Measurements from ENCODE around the gene ECHDC3. TPM values are rescaled to one million over a fixed set of nuclear protein-coding genes. Genes with fewer than 3 reads are reported as not detected.

The ECHDC3 gene
- total and polyA plus RNA-seq, 2 of the 8 experiments (the other 6 are each of a cell fraction or from before 2014, with no cell fraction given), result 15.6 to 19.9 TPM

- no peak for TF ChIP-seq CHD7 (IDR thresholded peaks at IDR 0.05; ENCODE audit: insufficient replicate concordance, low read length)
- TF ChIP-seq MAFK (IDR thresholded peaks at IDR 0.05; ENCODE audit: low read depth, low read length), result no peak
- TF ChIP-seq BRCA1 (IDR thresholded peaks at IDR 0.05; ENCODE audit: low read depth, low read length), result no peak
- TF ChIP-seq USF2 (IDR thresholded peaks at IDR 0.05; ENCODE audit: low read length), result no peak
- TF ChIP-seq POLR2A (IDR thresholded peaks at IDR 0.05; ENCODE audit: control extremely low read depth in 1 of 2, low read depth in 2 of 2, low read length in 2 of 2), result no peak
- TF ChIP-seq HDAC6 (IDR thresholded peaks at IDR 0.05; ENCODE audit: low read depth, low read length), result no peak
- TF ChIP-seq EZH2 (IDR thresholded peaks at IDR 0.05; ENCODE audit: low read depth, low read length, severe bottlenecking), result no peak
- no peak for TF ChIP-seq SIRT6 (IDR thresholded peaks at IDR 0.05; ENCODE audit: low read length)
- no peak for TF ChIP-seq TCF12 (IDR thresholded peaks at IDR 0.05; ENCODE audit: low read depth, low read length)
- no peak for TF ChIP-seq SP2 (IDR thresholded peaks at IDR 0.05; ENCODE audit: low read length)
- TF ChIP-seq KDM4A (IDR thresholded peaks at IDR 0.05; ENCODE audit: low read depth, low read length, severe bottlenecking), result no peak
Measured at GRCh38 chr10:11765141-11765540, 23.0 kb downstream of the ECHDC3 start (continued).

Measured in H1 (cell line).